ENCODE data around the gene ERBB3.
A peak's percentile ranks its signal among the peaks of the same experiment; 100 is the strongest.

Gene ERBB3

GRCh38 chr12:56141946-56142784 is 62.2 kb downstream of the ERBB3 start:
- DNase-seq = no peak

- DNase-seq = no peak
These were observed 63.3 kb downstream of the ERBB3 start for GRCh38 chr12:56143217-56143616.

- no peak for DNase-seq
These were observed 63.9 kb downstream of the ERBB3 start for GRCh38 chr12:56143870-56144269.

- no peak for DNase-seq
These were observed 65.3 kb downstream of the ERBB3 start for GRCh38 chr12:56145217-56145616.

GRCh38 chr12:56146492-56147460 is 66.8 kb downstream of the ERBB3 start:
- DNase-seq = no peak

- DNase-seq = no peak
These were observed 70.6 kb downstream of the ERBB3 start for GRCh38 chr12:56150563-56150962.

- peak; percentile 45 to 69 for DNase-seq
These were observed 71.7 kb downstream of the ERBB3 start for GRCh38 chr12:56151672-56152131.

GRCh38 chr12:56152132-56152755 is 72.3 kb downstream of the ERBB3 start, which contains the start of gene MYL6B:
Gene MYL6B (plus strand): TSS chr12:56152587. CDS start chr12:56153919, 1,332 bp downstream.
- DNase-seq = peak; percentile 88 to 92
